GM19239 (cell line): ENCODE measurements around the gene PLXNA4.
"Not testable (repeated sequence)": the region's sequence is repeated elsewhere in the genome, so short reads cannot be mapped to it uniquely, and the experiment has no call there.

Source experiments
- DNase-seq: peaks from one replicate; pipeline ENCODE4 v3.0.0; 2011; ENCODE audit warnings: low spot score; ENCODE audit not compliant: insufficient read length
- FAIRE-seq: peaks from 2 replicates; lab custom pipeline; 2011; peaks lifted over from hg19 to GRCh38; lab: Jason Lieb, UNC

PLXNA4 gene

DNA sequence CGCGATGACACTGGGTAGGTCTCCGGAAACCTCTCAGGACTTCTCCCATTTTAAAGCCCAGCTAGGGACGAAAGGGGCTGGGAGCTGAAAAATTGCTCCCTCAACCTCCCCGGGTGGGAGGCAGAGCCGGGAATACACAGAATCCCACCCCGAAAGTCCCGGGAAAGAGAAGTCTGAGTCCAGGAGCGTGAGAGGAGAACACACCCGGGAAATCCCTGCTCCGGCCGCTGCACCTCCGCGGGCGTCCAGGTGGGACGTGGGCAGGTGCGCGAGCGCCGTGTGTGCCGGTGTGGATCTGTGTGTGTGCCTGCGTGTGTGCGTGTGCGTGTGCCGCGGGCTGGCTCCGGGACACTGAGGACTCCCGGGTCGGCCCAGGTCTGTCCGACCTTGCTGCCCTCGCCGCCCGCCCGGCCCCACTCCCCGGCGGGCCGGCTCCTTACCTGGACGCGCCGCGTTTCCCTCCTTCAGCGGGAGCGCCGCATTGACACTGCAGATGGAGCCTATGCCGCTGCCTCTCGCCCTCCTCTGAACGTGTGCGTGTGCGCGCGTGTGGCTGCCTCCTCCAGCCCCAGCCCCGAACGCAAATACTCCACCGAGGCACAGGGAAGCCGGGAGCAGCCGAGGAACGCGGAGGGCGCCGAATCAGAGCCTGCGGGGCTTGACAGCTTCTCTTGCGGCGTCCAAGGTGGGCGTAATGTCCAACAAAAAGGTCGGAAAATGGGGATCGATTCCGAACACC lies at the start of gene PLXNA4:
TSS of gene PLXNA4 (minus strand) at position 489 of the 739 bp plus-strand sequence. CDS start 67,777 bp downstream, outside the sequence.
- no peak for DNase-seq
- no peak for FAIRE-seq

DNA sequence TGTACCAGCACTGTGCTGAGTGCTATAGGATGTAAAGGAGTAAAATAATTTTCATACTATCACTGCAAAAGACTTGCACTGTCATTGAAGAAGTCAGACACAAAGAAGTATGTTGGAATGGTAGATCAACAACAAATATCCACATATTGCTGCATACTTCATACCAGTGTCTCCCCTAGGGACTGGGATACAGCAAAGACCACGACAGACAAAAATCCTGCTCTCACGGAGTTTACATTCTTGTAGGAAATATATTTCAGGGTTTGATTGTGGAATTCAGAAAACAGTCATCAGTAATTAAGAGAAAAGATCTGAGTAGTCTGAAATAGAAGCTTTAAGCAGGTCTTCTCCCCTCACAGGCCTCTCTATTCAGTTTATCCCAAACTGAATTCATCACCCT lies 49.4 kb upstream of the PLXNA4 start:
- DNase-seq (no peak), FAIRE-seq (no peak)

- FAIRE-seq (no peak), DNase-seq (no peak)
Measured at GRCh38 chr7:132622081-132622480, 45.8 kb upstream of the PLXNA4 start.

DNA sequence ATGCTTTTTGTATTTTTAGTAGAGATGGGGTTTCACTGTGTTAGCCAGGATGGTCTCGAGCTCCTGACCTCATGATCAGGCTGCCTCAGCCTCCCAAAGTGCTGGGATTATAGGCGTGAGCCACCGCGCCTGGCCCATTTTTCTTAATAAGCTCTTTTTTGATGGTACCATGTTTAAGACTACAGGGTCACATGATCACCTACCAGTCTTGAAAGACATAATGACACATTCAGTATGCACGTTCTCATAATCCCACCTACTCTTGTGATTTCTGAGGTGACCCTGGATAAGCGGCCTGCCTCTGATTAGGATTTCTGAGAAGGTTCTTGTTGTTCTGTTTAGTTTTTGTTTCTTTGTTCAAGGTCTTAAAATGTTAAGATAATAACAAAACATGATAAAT lies 43.7 kb upstream of the PLXNA4 start:
- FAIRE-seq (no peak), DNase-seq (no peak)

- no peak for DNase-seq
- no peak for FAIRE-seq
Measured at GRCh38 chr7:132618956-132619305, 42.7 kb upstream of the PLXNA4 start.

DNA sequence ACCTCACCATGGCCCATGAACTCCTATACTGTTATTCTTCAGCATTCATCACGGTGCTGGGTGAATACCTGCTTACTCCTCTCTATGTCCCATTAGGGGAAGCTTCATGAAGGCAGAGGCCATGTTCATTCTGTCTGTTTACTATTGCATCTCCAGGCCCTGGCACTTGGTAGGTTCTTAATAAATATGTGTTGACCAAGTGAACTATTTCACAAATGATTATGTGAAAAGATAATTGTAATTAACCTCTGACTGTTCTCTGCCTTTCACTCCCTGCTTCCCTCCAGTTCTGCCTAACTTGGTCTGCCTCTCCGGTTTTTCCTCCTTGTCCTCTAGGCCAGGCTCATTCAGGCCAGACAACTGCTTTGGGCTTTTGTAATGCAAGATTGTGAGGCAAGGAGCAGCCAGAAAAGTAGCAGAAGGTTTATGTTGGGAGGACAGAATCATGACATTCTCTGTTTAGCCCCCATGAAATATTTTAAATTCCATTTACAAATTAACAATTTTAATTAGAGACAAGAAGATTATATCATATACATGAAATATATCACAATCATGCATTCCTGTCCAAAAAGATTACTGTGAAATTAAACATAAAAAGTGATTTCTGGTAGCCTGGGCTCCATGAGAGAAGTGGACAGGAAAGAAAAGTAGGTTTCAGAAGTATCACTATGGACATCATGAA lies 42.1 kb upstream of the PLXNA4 start:
- FAIRE-seq, result no peak
- DNase-seq, result no peak

DNA sequence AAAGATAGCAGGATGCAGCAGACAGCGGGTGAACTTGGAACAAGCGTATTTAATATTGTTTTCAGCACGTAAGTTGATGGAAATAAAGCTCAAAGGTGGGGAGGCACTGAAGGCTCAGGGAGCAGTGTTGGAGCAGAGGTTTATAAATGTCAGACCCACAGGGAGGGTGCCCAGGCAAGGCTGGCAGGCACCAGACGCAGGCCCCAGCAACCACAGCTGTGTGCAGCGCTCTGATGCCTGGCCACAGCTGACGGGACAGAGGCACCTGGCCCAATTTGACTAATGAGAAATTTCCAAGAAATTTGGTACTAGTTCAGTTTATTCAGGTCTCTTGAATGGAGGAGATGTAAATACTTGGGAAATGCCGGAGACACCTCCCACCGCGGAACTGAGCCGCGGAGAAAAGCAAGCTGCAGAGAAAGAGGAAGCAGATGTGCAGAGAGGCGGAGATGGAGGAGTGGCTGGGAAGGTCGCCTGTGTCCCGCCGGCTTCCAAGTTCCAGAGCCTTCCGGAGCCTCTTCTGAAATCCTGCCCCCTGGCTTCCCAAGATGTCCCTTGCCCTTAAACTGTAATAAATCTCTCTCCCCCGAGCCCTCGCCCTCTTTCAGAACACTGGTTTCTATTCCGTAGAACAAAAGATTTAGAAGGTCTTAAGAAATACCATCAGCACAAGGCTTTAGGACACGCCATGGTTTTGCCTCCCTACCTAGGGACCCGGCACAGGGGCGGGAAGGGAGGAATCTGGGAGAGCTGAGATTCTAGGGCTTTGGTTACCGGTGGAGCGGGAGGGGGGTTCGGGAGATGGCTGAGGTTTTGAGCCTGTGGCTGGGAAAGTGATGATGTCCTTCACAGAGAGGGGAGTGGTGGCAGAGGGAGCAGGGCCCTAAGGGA lies 38.4 kb upstream of the PLXNA4 start:
- FAIRE-seq (no peak), DNase-seq (no peak)

DNA sequence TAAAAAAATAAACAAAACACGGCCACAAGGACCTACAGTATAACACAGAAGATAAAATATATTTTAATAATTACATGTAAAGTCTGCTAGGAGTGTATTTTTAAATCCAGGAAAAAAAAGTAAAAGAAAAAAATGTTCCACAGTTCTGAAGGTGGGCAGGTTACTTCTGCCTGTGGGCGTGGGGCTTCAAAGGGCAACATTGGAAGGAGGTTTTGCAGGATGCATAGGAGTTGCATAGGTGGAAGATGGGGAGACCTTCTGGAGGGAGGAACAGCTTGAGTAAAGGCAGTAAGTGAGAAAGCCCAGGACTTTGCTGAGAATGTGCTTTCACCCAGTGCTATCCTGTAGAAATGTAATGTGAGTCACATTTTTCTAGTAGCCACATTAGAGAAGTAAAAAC lies 37.5 kb upstream of the PLXNA4 start:
- FAIRE-seq, result no peak
- no peak for DNase-seq

DNA sequence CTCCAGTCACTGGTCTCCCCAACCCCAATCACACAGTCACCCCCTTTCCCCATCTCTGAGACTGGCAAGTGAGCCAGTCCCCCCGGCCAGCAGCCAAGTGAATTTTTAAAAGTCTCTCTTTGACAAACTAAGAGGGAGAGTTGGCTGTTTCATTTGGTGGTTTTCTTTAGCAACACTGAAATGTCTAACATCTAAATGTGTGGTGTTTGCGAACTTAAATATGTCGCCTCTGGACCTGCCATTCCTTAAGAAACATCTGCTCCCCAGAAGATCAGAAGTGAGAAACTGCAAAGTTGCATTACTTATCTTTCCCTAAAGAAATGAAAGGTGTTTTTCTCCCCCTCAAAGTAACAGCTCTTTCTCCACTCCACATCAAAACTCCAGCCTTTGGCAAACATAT lies 34.7 kb upstream of the PLXNA4 start:
- no peak for DNase-seq
- FAIRE-seq, result no peak

DNA sequence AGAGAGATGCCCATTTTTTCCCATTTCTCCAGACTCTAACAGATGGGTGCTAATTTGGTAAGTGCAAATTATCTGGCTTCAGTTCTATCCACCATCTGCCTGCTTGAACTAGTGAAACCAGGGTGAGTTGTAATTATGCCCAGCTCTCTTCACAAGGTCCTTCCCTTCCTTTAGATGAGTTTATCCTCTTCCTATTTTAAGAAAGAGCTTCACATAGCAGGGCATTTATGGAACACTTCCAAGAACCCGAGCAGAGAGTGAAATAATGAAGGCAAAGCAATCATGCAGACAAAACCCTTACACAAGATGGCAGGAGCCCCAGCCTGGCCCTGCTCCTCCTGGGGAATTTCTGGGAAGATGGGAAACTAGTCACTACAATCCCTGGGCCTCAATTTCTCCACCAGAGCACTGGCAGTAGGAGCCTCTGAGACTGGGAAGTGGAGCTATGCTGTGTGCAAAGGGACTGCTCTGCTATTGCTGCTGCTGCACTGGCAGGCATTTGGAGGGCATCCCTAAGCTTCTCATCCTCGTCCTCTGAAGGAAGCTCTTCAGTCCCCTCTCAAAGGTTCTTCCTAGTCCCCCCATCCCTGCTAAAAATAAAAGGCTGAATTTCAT lies 33.7 kb upstream of the PLXNA4 start:
- FAIRE-seq (no peak), DNase-seq (no peak)

DNA sequence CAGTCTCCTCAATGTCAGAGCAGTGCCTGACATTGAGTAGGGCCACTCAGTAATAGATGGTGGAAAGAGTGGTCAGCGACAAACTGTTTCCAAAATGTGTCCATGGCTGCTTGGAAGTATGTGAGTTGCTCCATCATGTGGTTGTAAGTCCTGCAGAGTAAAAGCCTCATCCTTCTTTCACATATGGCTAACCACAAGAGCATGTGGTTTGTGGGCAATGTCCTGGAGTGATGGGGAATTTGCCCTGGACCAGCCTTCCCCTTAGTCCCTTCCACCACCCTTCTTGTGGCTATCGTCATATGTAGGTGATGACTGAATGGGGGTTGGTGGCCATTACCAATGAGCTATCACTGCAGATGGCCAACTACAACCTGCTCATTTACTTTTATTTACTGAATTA lies 33.0 kb upstream of the PLXNA4 start:
- no peak for DNase-seq
- no peak for FAIRE-seq

DNA sequence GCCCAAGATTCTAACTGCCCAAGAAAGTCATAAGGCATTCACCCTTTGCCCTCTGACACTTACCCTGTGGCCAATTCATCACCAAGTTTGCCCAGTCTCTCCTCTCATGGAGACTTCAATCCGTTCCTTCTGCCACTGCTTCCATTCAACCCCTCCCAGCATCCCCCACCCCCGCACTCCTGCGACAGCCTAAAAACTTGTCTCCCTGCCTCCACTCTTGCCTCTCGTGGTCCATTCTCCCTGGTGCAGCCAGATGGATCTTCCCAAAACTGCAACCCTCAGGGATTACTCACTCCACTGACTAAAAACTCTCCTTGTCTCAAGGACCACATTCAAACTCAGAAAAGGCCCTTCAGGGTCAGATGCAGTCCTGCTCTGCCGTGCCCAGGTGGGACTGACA lies 32.3 kb upstream of the PLXNA4 start:
- FAIRE-seq, result no peak
- no peak for DNase-seq

GRCh38 chr7:132607656-132608055 lies 31.4 kb upstream of the PLXNA4 start:
- DNase-seq, result no peak
- no peak for FAIRE-seq

GRCh38 chr7:132604121-132604520 lies 27.9 kb upstream of the PLXNA4 start:
- DNase-seq (no peak), FAIRE-seq (no peak)

DNA sequence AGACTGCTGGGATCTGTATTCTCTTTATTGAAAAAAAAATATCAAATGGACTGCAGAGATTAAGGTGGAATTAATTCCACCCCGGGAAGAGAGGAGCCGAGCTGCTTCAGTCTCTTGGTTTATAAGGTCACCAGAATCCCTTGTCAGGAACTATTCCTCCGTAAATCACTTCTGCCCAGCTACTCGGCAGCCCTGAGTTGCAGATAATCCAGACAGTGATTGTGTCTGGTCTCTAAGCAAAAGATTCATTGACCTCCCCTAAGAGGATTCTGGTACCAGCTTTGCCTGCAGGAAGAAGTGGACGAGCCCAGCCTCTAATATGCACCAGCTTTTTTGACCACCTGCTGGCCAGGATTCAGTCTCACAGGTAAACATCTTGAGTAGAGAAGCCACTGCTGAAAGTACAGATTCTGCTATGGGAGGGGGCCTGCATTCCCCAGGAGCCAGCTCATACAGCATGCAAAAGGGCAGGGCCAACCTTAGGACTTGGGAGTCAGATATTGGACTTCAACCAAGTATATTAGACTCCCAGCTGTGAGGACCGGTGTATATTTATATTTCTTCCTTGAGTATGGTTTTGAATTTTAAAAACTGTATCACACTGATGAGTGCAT lies 27.1 kb upstream of the PLXNA4 start:
- no peak for DNase-seq

GRCh38 chr7:132601783-132602182 lies 25.5 kb upstream of the PLXNA4 start:
- FAIRE-seq, result no peak
- DNase-seq, result no peak

More for the DNA sequence above, 27.1 kb upstream of the PLXNA4 start:
- no peak for FAIRE-seq

- no peak for FAIRE-seq
Measured at GRCh38 chr7:132596588-132596987, 20.3 kb upstream of the PLXNA4 start.

DNA sequence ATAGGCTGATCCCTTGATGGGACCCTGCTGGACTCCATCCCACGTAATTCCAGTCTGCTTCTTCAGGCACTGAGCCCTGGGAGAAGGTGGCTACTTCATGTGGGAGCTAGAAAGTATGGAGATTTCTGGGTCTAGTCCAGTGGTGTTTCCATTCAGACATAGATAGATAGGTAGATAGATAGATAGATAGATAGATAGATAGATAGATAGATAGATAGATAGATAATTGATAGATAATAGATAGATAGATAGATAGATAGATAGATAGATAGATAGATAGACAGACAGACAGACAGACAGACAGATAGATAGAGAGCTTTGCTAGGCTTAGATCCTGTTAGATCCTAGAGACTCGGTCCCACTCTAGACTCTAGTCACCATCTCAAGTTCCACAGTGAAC lies 18.5 kb upstream of the PLXNA4 start:
- not testable (repeated sequence) for DNase-seq

More at GRCh38 chr7:132596588-132596987, 20.3 kb upstream of the PLXNA4 start:
- no peak for DNase-seq

GRCh38 chr7:132592936-132593335 lies 16.7 kb upstream of the PLXNA4 start:
- no peak for DNase-seq
- no peak for FAIRE-seq

More for the DNA sequence above, 18.5 kb upstream of the PLXNA4 start:
- FAIRE-seq, result not testable (repeated sequence)
